Glomerular visceral epithelial cell (primary cell): Measurements from ENCODE around the gene NDUFS4.
A peak's percentile ranks its signal among the peaks of the same experiment; 100 is the strongest.
"Not testable (repeated sequence)": the region's sequence is repeated elsewhere in the genome, so short reads cannot be mapped to it uniquely, and the experiment has no call there.

Source experiments
- DNase-seq: peaks from one replicate; pipeline ENCODE4 v3.0.0-alpha.2; 2016; ENCODE audit errors: extremely low spot score

The NDUFS4 gene

DNA sequence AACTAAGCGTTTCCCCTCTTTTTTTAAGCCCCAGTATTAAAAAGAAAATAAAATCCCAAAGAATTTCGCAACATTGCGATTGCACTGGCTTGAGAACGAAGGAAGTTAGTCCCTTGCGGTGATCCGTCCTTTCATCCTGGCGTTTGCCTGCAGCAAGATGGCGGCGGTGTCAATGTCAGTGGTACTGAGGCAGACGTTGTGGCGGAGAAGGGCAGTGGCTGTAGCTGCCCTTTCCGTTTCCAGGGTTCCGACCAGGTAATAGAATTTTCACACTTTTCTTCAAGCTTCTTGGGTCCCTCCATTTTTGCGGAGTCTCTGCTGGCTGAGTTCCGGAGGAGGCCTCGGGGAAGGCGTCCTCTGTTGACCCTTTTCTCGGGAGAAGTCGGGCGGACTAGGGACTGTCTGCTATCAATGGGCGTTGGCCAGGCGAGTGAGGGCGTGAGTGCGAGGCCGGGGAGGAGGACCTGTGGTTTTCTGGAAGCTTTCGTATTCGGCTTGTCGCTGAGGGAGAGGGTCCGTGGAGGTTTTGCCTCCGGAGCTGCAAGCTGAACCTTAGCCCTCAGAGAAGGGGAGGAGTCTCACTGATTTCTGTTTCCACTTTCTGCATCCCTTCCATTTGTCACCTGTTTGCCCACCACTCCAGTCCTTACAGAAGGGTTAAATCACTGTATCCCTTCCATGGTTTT, at the start of gene NDUFS4:
TSS of gene NDUFS4 (plus strand) at position 134 of the 686 bp plus-strand sequence. CDS start at position 158, 24 bp downstream.
- peak; percentile 85 for DNase-seq

DNA sequence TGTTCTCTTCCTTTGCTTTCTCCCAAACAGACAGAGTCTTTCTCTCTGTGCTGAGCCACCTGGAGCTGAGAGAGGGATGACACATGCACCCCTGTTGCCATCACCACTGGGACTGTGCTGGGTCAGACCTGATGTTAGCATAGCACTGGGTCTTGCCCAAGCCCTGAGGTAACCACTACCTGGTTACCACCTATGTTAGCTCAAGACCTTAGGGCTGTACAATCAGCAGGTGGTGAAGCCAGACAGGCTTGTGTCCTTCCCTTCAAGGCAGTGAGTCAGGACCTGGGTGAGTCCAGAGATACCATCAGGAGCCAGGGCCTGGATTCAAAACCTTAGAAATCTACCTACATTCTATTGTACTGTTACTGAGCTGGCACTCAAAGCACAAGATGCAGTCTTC, 47.9 kb upstream of the NDUFS4 start:
- DNase-seq = no peak

- DNase-seq = no peak
These were observed 44.5 kb upstream of the NDUFS4 start for GRCh38 chr5:53515988-53516387.

- DNase-seq = no peak
These were observed 39.6 kb upstream of the NDUFS4 start for GRCh38 chr5:53520813-53521212.

DNA sequence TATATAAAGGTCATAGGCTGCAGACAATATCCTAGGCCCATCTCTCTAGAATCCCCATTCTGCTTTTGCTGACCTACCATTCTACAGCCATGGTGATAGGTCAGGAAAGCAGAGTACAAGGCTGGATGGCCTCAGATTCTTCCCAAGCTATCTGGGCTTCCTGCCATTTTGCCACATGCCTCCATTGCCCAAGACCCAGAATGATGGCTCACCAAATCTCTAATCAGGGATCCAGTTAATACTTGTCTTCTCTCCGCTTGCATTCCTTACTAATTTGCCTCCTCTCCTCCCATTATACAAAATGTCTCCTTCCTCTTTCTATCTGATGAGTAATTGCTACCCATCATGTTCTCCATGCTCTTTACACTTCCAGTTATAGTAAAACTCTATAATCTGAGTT, 22.7 kb upstream of the NDUFS4 start:
- no peak for DNase-seq

- DNase-seq = not testable (repeated sequence)
These were observed 19.7 kb upstream of the NDUFS4 start for GRCh38 chr5:53540739-53541138.

DNA sequence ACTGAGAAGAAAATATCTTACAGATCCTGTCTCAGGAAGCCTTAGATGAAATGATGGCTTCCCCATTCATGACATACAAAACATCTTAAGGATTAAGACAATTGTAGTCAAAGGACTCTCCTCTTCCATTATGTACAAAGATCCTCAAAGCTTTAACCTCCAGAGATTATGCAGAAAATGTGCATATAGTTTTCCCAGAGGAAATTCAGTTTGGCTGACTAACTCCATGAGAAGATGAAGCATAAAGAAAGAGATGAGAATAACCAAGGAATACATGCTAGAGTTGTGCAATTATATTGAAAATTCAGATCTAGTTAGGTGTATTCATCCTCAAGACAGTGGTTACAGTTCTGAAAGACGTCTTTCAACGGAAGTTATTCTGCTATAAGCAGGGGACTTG, 18.6 kb upstream of the NDUFS4 start:
- no peak for DNase-seq

GRCh38 chr5:53542926-53543325, 17.5 kb upstream of the NDUFS4 start:
- peak; percentile 8 for DNase-seq

GRCh38 chr5:53543401-53543800, 17.0 kb upstream of the NDUFS4 start:
- peak; percentile 53 for DNase-seq

DNA sequence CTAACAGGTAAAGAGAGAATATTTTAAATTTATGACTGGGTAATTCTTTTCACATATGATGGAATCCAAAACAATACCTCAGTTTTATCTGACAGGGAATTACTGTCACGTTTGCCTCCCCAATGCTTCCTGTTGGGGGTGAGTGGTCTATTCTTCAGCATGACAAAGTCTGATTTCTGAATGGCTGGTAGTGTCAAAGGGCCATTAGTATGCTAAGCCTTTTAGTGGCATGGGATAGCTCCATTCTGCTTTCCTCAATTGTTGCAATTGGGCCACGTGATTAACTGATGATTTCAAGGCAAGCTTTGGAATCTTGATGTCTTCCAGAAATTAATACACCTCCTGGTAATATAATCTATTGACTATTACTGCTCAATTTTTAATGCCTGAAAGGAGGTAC, 14.7 kb upstream of the NDUFS4 start:
- DNase-seq = no peak

DNA sequence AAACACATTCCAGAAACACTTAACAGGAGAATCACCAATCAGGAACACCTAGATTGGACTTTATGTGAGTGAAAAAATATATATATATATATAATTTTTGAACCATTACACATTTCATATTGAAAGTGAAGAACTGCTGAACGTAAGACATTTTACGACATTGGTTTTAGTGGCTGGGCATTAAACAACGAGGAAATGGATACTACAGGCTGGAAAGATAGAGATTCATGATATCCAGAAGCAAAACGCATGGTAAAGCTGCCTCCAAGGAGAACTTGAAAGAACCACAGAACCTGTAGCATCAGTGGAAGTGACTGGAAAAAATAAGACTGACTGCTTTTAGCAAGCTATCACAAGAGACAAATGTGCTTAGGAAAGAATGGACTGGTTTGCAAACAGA, 13.2 kb upstream of the NDUFS4 start:
- DNase-seq = no peak

- not testable (repeated sequence) for DNase-seq
These were observed 11.9 kb upstream of the NDUFS4 start for GRCh38 chr5:53548501-53548900.

DNA sequence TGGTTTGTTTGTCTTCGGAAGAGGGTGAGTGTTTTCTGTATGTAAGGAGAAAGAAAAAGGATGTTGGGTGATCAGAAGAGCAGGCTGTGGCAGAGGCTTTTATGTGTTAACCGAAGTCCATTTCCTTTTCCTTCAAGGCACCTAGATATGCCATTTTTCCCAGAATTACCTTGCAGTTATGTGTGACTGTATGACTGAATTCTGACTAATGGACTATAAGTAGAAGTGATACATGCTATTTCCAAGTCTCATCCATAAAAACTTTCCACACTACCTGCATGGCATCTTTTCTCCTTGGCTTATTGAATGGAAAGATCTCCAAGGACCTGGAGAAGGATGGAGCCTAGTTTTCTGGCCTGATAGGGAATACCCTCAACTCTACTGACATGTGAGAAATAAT, 10.6 kb upstream of the NDUFS4 start:
- no peak for DNase-seq

DNA sequence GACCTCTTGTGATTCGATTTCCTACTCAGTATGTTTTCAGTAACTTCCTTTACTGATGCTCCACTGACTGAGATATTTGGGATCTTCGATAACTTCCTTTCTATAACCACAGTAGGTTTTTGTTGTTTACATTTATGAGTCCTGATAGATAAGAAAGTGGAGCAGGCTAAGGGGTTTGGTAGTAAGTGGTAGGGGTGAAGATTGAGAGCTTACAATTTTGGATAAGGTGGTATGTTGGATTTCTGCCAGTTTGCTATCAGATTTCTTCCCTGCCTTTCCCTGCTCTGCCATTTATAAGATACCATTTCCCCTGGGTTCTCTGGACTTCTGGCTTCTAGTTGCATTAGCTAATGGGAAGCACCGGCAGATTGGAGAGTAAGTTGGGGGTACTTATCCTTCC, 7.9 kb upstream of the NDUFS4 start:
- DNase-seq = no peak

DNA sequence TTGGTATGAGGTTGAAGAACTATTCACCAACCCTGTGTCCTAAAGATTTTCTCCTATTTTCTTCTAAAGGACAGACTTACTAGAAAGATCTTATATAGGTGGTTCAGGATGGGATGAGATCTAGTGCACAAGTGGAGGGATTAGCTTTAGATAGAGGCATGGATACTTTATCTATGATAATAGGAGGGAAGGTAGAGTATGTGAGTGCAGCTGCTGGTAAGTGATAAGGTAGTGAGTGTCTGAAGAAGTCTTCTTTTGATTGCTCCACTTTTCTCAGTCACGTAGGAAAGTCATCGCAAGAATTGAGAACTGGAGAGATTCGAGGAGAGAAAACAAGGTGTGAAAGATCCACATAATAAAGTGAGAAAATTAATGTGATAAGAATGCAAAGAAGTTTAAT, 6.0 kb upstream of the NDUFS4 start:
- no peak for DNase-seq

DNA sequence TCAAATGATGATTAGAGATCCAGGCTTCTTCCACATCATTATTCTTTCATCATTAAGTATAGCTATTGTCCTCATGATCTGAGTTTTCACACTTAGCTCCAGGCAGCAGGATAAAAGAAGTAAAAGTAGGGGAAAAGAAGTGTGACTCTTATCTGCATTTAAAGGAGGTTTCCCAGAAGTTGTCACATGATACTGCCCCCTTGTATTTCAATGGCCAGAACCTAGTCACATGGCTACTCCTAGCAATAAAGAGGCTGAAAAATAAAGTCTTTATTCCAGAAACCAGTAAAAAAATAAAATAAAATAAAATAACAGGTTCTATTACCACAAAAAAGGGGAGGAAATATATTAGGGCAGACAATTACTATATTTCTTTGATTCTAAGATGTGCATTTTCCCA, 5.3 kb upstream of the NDUFS4 start:
- no peak for DNase-seq

GRCh38 chr5:53556001-53556400, 4.4 kb upstream of the NDUFS4 start:
- no peak for DNase-seq

GRCh38 chr5:53557386-53557785, 3.1 kb upstream of the NDUFS4 start:
- no peak for DNase-seq

DNA sequence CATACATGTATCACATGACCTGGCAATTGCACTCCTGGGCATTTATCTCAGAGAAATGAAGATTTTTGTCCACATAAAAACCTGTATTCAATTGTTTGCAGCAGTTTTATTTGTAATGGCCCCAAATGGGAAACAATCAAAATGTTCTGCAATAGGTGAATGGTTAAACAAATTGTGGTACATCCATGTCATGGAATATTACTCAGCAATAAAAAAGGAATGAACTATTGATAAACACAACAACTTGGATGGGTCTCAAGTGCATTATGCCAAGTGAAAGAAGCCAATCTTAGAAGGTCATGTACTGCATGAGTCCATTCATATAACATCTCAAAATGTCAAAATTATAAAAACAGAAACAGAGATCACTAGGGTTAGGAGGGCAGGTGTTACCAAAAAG, 1.5 kb upstream of the NDUFS4 start:
- no peak for DNase-seq

- no peak for DNase-seq
These were observed 411 bp upstream of the NDUFS4 start for GRCh38 chr5:53560028-53560427.

- DNase-seq = no peak
These were observed 8.0 kb downstream of the NDUFS4 start for GRCh38 chr5:53568401-53568800.

DNA sequence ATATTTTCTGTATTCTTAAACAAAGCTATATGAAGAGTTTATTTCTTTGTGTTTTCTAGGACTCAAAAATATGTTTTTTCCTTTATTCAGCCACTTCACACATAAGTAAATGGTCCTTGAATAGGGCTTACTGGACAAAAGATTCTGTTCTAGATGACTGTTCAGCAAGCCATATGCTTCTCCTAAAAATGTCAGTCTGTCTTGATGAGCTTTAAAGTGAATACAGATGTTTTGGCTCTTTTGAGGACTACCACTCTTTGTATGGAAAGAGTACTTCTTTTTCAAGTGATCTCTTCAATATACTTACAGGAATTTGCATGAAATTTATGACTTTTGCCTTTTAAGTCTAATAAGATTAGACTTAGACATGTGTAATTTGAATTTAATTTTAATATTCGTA, 8.4 kb downstream of the NDUFS4 start:
- no peak for DNase-seq

DNA sequence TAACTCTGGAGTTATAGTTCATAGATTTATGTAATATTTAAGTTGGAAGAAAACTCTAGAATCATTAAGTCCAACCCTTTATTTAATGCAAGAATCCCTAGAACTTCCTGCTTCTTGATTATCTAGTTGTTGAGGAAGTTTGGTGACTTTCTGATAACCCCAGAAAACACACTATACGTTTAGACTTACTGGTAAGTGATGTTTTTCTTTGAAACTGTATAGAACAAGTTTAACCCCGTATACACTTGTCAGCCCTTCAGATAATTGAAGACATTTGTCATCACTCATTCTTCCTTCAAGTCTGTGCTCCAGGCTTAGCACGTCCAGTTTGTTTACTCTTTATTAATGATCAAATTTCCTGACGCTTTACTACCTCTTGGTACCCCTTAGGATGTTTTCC, 9.0 kb downstream of the NDUFS4 start:
- no peak for DNase-seq

- DNase-seq = no peak
These were observed 11.0 kb downstream of the NDUFS4 start for GRCh38 chr5:53571403-53571802.
